ENCODE results near the gene AK9.

The AK9 gene

DNA sequence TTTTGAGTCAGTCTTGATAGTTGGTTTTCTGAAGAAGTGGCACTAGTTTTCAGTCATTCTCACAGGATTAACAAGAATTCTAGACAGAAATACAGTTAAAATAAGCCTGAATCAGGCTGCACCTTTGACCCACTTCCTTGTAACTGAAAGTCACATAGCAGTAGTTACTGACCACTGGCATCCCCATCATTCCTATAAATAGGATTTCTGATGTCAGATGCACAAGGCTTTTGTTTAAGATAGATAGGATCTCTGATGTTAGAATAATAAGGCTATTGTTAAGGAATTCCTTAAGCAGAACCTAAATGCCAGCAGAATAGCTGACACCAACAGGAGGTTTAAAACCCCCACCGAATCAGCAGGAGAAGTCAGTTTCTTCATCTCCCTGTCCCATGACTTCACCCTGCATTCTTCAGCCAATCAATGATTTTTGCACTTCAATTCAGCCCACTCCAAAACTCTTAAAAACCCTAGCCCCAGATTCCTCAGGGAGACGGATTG lies 177.4 kb downstream of the AK9 start:
- TF ChIP-seq CTCF (IDR thresholded peaks at IDR 0.05; ENCODE audit: extremely low read depth, missing control alignments) = no peak
- no peak for DNase-seq (ENCODE audit: low spot score)

DNA sequence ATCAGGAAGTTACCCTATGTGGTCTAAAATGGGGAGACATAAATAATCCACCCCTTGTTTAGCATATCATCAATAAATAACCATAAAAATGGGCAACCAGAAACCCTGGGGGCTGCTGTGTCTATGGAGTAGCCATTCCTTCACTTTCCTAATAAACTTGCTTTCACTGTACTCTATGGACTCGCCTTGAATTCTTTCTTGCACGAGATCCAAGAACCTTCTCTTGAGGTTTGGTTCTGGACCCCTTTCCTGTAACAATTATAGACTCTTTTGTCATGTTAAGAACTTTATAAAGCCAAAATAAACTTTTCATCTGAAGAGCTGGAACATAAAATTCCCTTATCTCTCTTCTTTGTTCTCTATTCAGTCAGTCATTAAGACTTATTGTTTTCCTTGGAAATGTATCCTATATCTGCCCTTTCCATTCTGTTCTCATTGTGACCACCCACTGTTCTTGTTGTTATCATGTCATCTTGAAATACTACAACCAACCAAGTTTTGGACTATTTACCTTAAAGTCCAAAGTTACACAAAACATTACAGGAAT lies 178.7 kb downstream of the AK9 start:
- no peak for DNase-seq (ENCODE audit: low spot score)
- no peak for TF ChIP-seq CTCF (IDR thresholded peaks at IDR 0.05; ENCODE audit: extremely low read depth, missing control alignments)

- no peak for TF ChIP-seq CTCF (IDR thresholded peaks at IDR 0.05; ENCODE audit: extremely low read depth, missing control alignments)
- no peak for DNase-seq (ENCODE audit: low spot score)
Measured at GRCh38 chr6:109511832-109512231, 179.2 kb downstream of the AK9 start.

DNA sequence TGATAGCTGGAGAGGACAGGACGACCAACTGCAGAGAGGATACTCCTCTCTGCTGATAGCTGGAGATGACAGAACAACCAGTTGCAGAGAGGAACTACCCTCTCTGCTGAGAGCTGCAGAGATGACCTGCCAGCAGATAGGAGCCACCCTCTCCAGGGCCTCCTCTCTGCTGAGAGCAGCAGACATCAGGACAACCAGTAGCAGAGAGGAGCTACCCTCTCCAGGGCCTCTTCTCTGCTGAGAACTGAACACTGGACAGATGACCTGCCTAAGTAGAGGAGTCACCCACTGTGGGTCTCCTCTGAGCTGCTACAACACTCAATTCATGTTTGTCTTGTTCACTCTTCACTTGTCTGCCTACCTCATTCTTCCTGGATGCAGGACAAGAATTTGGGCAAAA lies 180.6 kb downstream of the AK9 start:
- DNase-seq (ENCODE audit: low spot score) = no peak
- TF ChIP-seq CTCF (IDR thresholded peaks at IDR 0.05; ENCODE audit: extremely low read depth, missing control alignments) = no peak

- DNase-seq (ENCODE audit: low spot score) = no peak
- no peak for TF ChIP-seq CTCF (IDR thresholded peaks at IDR 0.05; ENCODE audit: extremely low read depth, missing control alignments)
Measured at GRCh38 chr6:109508166-109508860, 182.7 kb downstream of the AK9 start.

DNA sequence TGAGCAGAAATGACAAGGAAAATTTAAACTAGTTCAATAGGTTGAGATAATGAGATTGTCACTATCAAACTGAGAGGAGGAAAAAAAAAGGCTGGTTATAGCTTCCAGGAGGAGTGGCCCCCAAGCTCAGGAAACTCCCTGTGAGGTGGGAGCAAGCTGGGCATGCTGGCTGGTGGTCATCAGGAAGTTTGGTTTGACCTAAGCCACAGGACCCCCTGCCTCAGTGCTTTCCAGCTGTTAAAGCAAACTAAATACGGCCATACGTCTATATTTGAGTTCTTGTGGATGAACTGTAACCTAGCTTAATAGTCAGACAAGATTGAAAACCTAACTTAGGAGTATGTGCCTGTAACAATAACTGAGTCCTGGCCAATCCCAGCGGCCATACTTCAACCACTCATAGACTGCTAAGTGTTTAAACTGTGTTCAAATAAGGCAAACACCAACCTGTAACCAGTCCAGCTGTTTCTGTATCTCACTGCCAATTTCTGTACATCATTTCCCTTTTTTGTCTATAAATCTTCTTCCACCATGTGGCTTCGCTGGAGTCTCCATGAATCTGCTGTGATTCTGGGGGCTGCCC lies 183.4 kb downstream of the AK9 start:
- DNase-seq (ENCODE audit: low spot score) = no peak
- no peak for TF ChIP-seq CTCF (IDR thresholded peaks at IDR 0.05; ENCODE audit: extremely low read depth, missing control alignments)

GRCh38 chr6:109506841-109507240 lies 184.2 kb downstream of the AK9 start:
- DNase-seq (ENCODE audit: low spot score) = no peak
- TF ChIP-seq CTCF (IDR thresholded peaks at IDR 0.05; ENCODE audit: extremely low read depth, missing control alignments) = no peak
